ENCODE results near the gene PLSCR3. TPM values are rescaled to one million over a fixed set of nuclear protein-coding genes. Genes with fewer than 3 reads are reported as not detected.

PLSCR3 gene
- total RNA-seq, 1 experiment from 2014 or later: 31.5 TPM

GRCh38 chr17:7348478-7349242 lies 45.7 kb downstream of the PLSCR3 start:
- Histone ChIP-seq H2BK20ac (ENCODE audit: low read depth, low read length, poor library complexity, severe bottlenecking) (no peak overlapping the region), H3K9me3 (ENCODE audit: control insufficient read depth, low read depth, low read length) (no peaks in the 10 kb centered on the region), H3K4ac (ENCODE audit: low read depth, low read length) (no peak overlapping the region), H3K4me1 (ENCODE audit: insufficient read depth, low read length) (0 out of 2 replicates have a peak, but pooled peaks cover 2% of the 10 kb centered on the region), H2BK12ac (ENCODE audit: insufficient read length, low read depth, low read length) (no peak overlapping the region), H4K8ac (replicated peaks; ENCODE audit: insufficient read length, low read depth, low read length) (no peak overlapping the region), H3K27me3 (ENCODE audit: insufficient read depth, low read length) (no peaks in the 10 kb centered on the region), H3K18ac (ENCODE audit: insufficient read length, low read depth, low read length) (no peak overlapping the region), H3K79me1 (ENCODE audit: insufficient read depth, low read depth, low read length, poor library complexity, severe bottlenecking) (no peaks in the 10 kb centered on the region), H3K23me2 (ENCODE audit: insufficient read length, low read depth, low read length, poor library complexity, severe bottlenecking) (peaks cover 12% of the 10 kb centered on the region), H4K91ac (ENCODE audit: insufficient read length, low read depth, low read length) (no peak overlapping the region), H3K9ac (ENCODE audit: extremely low read depth, insufficient read length, low read length) (no peak overlapping the region), H2AFZ (ENCODE audit: low read length) (no peak overlapping the region), H3K14ac (ENCODE audit: insufficient read depth, low read length) (no peak overlapping the region; the same call in 1 of the 2 replicates), H4K20me1 (ENCODE audit: control insufficient read depth, insufficient read depth, insufficient read length) (no peaks in the 10 kb centered on the region), H2BK5ac (ENCODE audit: insufficient read length, low read length) (no peak overlapping the region), H3K27ac (ENCODE audit: insufficient read length, low read depth, low read length) (no peak overlapping the region), H3K4me2 (ENCODE audit: insufficient read depth, insufficient read length, low read length) (no peak overlapping the region), H3T11ph (ENCODE audit: low read length) (no peak overlapping the region), H2BK120ac (ENCODE audit: low read depth, low read length, poor library complexity, severe bottlenecking) (no peak overlapping the region), H2BK15ac (ENCODE audit: low read depth, low read length) (no peak overlapping the region), H3K56ac (ENCODE audit: insufficient read length, low read depth, low read length) (no peak overlapping the region), H3K79me2 (ENCODE audit: insufficient read depth, low read length) (no peaks in the 10 kb centered on the region), H2AK5ac (ENCODE audit: insufficient read length, low read length) (no peak overlapping the region), H3K23ac (ENCODE audit: insufficient read length, low read depth, low read length) (no peak overlapping the region), H4K5ac (ENCODE audit: insufficient read length, low read depth, low read length) (no peak overlapping the region)
- no peaks in the 10 kb centered on the region for H3K9me3 Mint-ChIP-seq
- peaks cover 5% of the 10 kb centered on the region for H3K27me3 Mint-ChIP-seq (ENCODE audit: low read depth)
- H3K27ac Mint-ChIP-seq: no peak overlapping the region; a peak in 1 of 7 replicates
- DNase-seq: no peak
- H3K4me1 Mint-ChIP-seq: peaks cover 21 to 23% of the 10 kb centered on the region in 2 experiments
- no peaks in the 10 kb centered on the region; a peak in 1 of 7 replicates for H3K36me3 Mint-ChIP-seq (ENCODE audit: insufficient read depth in 1 of 3, low read depth in 3 of 3)
- WGBS (ENCODE audit: extremely low coverage, insufficient read length, low lambda C conversion rate): no CpG with 5 or more reads among the region's 19 CpGs
- no peak for TF ChIP-seq CTCF (conservative IDR thresholded peaks at IDR 0.05)
- H3K4me3 Mint-ChIP-seq: peak overlapping the region in 1 of 2 experiments; percentile 10; a peak in 1 of 5 replicates

All from H9 (cell line).